HepG2 (cell line): ENCODE data around the gene RCBTB2. TPM values are rescaled to one million over a fixed set of nuclear protein-coding genes. Genes with fewer than 3 reads are reported as not detected.

ENCODE experiments used
- ATAC-seq: fragments of 200-7000 bp; cut with Tn5 transposase; 3 replicates; pipeline ENCODE4 v1.9.1; 2020; ENCODE audit warnings: mild to moderate bottlenecking, moderate library complexity
- BruUV-seq: library from RNA; stranded (reverse); fragments of 400-500 nt; replicated peaks from 2 replicates; lab custom pipeline; 2021; lab: Mats Ljungman, UMichigan
- CTCF ChIA-PET: fragments of 300-600 bp; formaldehyde crosslinking; extraction: SDS; loops from one replicate; lab custom pipeline; 2021; ENCODE audit warnings: low total read pairs, inconsistent platforms, low intra/inter-chr PET ratio; lab: Yijun Ruan, JAX
- POLR2A ChIA-PET: fragments of 350-600 bp; sonication (Branson Sonifier 250); formaldehyde crosslinking; loops from one replicate; lab custom pipeline; 2020; ENCODE audit warnings: antibody characterized with exemption, inconsistent platforms; lab: Yijun Ruan, JAX
- DNase-seq: peaks from one replicate; pipeline ENCODE4 v3.0.0-alpha.2; 2015; ENCODE audit warnings: low spot score
- FAIRE-seq: peaks from 3 replicates; lab custom pipeline; 2011; peaks lifted over from hg19 to GRCh38; lab: Jason Lieb, UNC
- H2AFZ ChIP-seq: one replicate; pipeline ENCODE4 v1.6.1; 2011; ENCODE audit warnings: low read length, inconsistent platforms
- H3K27ac ChIP-seq: fragments of 300-600 bp; 3 replicates; pipeline ENCODE4 v1.8.0; 2011; ENCODE audit warnings: mixed run types, mild to moderate bottlenecking, mixed read lengths, low read length, inconsistent platforms; ENCODE audit not compliant: insufficient read depth; ENCODE audit errors: extremely low read length
- H3K27me3 ChIP-seq, 2 experiments: fragments of 200-600 bp in 1 of 2; 2 replicates in 1 of 2; 3 replicates in 1 of 2; pipeline versions ENCODE4 v1.6.0 to v1.8.0; 2011; ENCODE audit warnings: low read length in 2 of 2, mild to moderate bottlenecking in 2 of 2, moderate library complexity in 2 of 2, inconsistent platforms in 1 of 2; ENCODE audit not compliant: insufficient read depth in 2 of 2, control insufficient read depth in 1 of 2
- H3K36me3 ChIP-seq, 2 experiments: fragments of 200-600 bp in 1 of 2; replicated peaks in 1 of 2; 2 replicates in 1 of 2; 3 replicates in 1 of 2; pipeline versions ENCODE4 v1.5.1 to v1.8.0; 2011; ENCODE audit warnings: low read length in 2 of 2, inconsistent platforms in 1 of 2; ENCODE audit not compliant: insufficient read depth in 2 of 2, control insufficient read depth in 1 of 2
- H3K4me1 ChIP-seq: 2 replicates; pipeline ENCODE4 v1.5.1; 2012; ENCODE audit warnings: low read length, inconsistent platforms; ENCODE audit not compliant: insufficient read depth
- H3K4me2 ChIP-seq: 2 replicates; pipeline ENCODE4 v1.6.0; 2011; ENCODE audit warnings: low read depth, low read length, inconsistent platforms
- H3K4me3 ChIP-seq, 3 experiments: fragments of 200-600 bp in 1 of 3; sonication (generic), shearing (Covaris generic) in 1 of 3; replicated peaks in 1 of 3; 2 replicates each; pipeline ENCODE4 v1.5.1; 2011 to 2016; ENCODE audit warnings: low read length in 3 of 3, inconsistent platforms in 2 of 3, low read depth in 2 of 3, mild to moderate bottlenecking in 2 of 3, control low read depth in 1 of 3, mixed read lengths in 1 of 3; ENCODE audit not compliant: insufficient read depth in 1 of 3
- H3K79me2 ChIP-seq: one replicate; pipeline ENCODE4 v1.6.1; 2011; ENCODE audit warnings: low read length, inconsistent platforms; ENCODE audit not compliant: insufficient read depth
- H3K9ac ChIP-seq: 2 replicates; pipeline ENCODE4 v1.6.0; 2011; ENCODE audit warnings: mild to moderate bottlenecking, low read depth, low read length, inconsistent platforms; ENCODE audit not compliant: insufficient read depth
- H3K9me3 ChIP-seq: 2 replicates; pipeline ENCODE4 v1.5.1; 2012; ENCODE audit warnings: mild to moderate bottlenecking, low read length
- H4K20me1 ChIP-seq: 2 replicates; pipeline ENCODE4 v1.6.0; 2011; ENCODE audit warnings: inconsistent platforms, mild to moderate bottlenecking, low read length, moderate library complexity; ENCODE audit not compliant: insufficient read depth
- ARNTL ChIP-seq: sonication (generic); formaldehyde crosslinking; IDR thresholded peaks from 2 replicates; pipeline ENCODE4 v1.4.0; 2020; ENCODE audit warnings: mild to moderate bottlenecking, missing genetic modification reagents
- ATM ChIP-seq: fragments of 450-650 bp; IDR thresholded peaks from 2 replicates; pipeline ENCODE4 v1.7.1; 2017; ENCODE audit warnings: mild to moderate bottlenecking, borderline replicate concordance
- DDIT3 ChIP-seq: sonication (generic); formaldehyde crosslinking; IDR thresholded peaks from 2 replicates; pipeline ENCODE4 v1.4.0; 2020; ENCODE audit warnings: mild to moderate bottlenecking, missing genetic modification reagents
- FIP1L1 ChIP-seq: fragments of 200-400 bp; formaldehyde crosslinking; IDR thresholded peaks from 2 replicates; pipeline ENCODE4 v1.6.1; 2018; ENCODE audit warnings: low read depth, mild to moderate bottlenecking, low read length, moderate library complexity, borderline replicate concordance; ENCODE audit not compliant: insufficient read depth
- GPN1 ChIP-seq: sonication (generic); formaldehyde crosslinking; IDR thresholded peaks from 2 replicates; pipeline ENCODE4 v1.5.1; 2020; ENCODE audit warnings: missing genetic modification reagents, borderline replicate concordance
- HIVEP1 ChIP-seq: sonication (generic); formaldehyde crosslinking; IDR thresholded peaks from 2 replicates; pipeline ENCODE4 v1.4.0; 2020; ENCODE audit warnings: mild to moderate bottlenecking, missing genetic modification reagents
- KLF16 ChIP-seq, 2 experiments: sonication (generic) in 1 of 2; formaldehyde crosslinking in 1 of 2; IDR thresholded peaks; 2 replicates each; pipeline versions ENCODE4 v1.6.1 to v1.8.0; 2016 to 2023; ENCODE audit warnings: missing genetic modification reagents in 2 of 2, missing compliant biosample characterization in 1 of 2
- MTA1 ChIP-seq: sonication (generic); formaldehyde crosslinking; IDR thresholded peaks from 2 replicates; pipeline ENCODE4 v1.4.0; 2020; ENCODE audit warnings: missing genetic modification reagents, mild to moderate bottlenecking, borderline replicate concordance
- MXI1 ChIP-seq: IDR thresholded peaks from 3 replicates; pipeline ENCODE4 v1.6.1; 2012; ENCODE audit warnings: low read depth, low read length, inconsistent platforms, borderline replicate concordance
- MYC ChIP-seq: sonication (generic); formaldehyde crosslinking; IDR thresholded peaks from 2 replicates; pipeline ENCODE4 v1.9.0; 2021; ENCODE audit warnings: missing genetic modification reagents, borderline replicate concordance
- NPAS2 ChIP-seq: sonication (generic); formaldehyde crosslinking; IDR thresholded peaks from 2 replicates; pipeline ENCODE4 v1.8.0; 2022; ENCODE audit warnings: mild to moderate bottlenecking, missing genetic modification reagents, borderline replicate concordance
- PCBP1 ChIP-seq: fragments of 200-400 bp; formaldehyde crosslinking; IDR thresholded peaks from 2 replicates; pipeline ENCODE4 v1.6.1; 2017; ENCODE audit warnings: mild to moderate bottlenecking, low read depth, low read length, borderline replicate concordance
- SUZ12 ChIP-seq: fragments of 150-350 bp; IDR thresholded peaks from 2 replicates; pipeline ENCODE4 v1.6.1; 2014; ENCODE audit warnings: low read depth, low read length
- TAF15 ChIP-seq: fragments of 200-400 bp; formaldehyde crosslinking; IDR thresholded peaks from one replicate; pipeline ENCODE4 v1.6.1; 2018; ENCODE audit warnings: mild to moderate bottlenecking, low read depth, low read length; ENCODE audit not compliant: poor library complexity, severe bottlenecking
- ZFP1 ChIP-seq: IDR thresholded peaks from 2 replicates; pipeline ENCODE4 v1.6.1; 2016
- ZNF225 ChIP-seq: sonication (generic); formaldehyde crosslinking; IDR thresholded peaks from 2 replicates; pipeline ENCODE4 v1.4.0; 2020; ENCODE audit warnings: mild to moderate bottlenecking, missing genetic modification reagents
- ZNF234 ChIP-seq: sonication (generic); formaldehyde crosslinking; conservative IDR thresholded peaks from 2 replicates; pipeline ENCODE4 v1.5.1; 2020; ENCODE audit warnings: mild to moderate bottlenecking, missing genetic modification reagents
- ZNF30 ChIP-seq: sonication (generic); formaldehyde crosslinking; IDR thresholded peaks from 2 replicates; pipeline ENCODE4 v1.5.0; 2020; ENCODE audit warnings: mild to moderate bottlenecking, missing genetic modification reagents
- ZNF468 ChIP-seq: sonication (generic); formaldehyde crosslinking; IDR thresholded peaks from 2 replicates; pipeline ENCODE4 v1.8.0; 2022; ENCODE audit warnings: mild to moderate bottlenecking, moderate library complexity, missing genetic modification reagents
- ZNF615 ChIP-seq: sonication (generic); formaldehyde crosslinking; IDR thresholded peaks from 2 replicates; pipeline ENCODE4 v1.5.0; 2020; ENCODE audit warnings: mild to moderate bottlenecking, missing genetic modification reagents, borderline replicate concordance
- ZNF772 ChIP-seq: sonication (generic); formaldehyde crosslinking; IDR thresholded peaks from 2 replicates; pipeline ENCODE4 v1.5.0; 2020; ENCODE audit warnings: mild to moderate bottlenecking, missing genetic modification reagents
- ZSCAN5A ChIP-seq: sonication (generic); formaldehyde crosslinking; IDR thresholded peaks from 2 replicates; pipeline ENCODE4 v1.8.0; 2022; ENCODE audit warnings: mild to moderate bottlenecking, missing genetic modification reagents, borderline replicate concordance
- WGBS: methylation state at CpG from one replicate; pipeline ENCODE4 v1.1.6; 2017; ENCODE audit warnings: low lambda C conversion rate; 5-methylcytosine and 5-hydroxymethylcytosine counted together
- in situ Hi-C: cut with HindIII; loops from 2 replicates; pipeline ENCODE4 v1.10.0; 2017; ENCODE audit warnings: low pct_unique_long_range_greater_than_20kb; ENCODE audit not compliant: extremely low pct_ligation_motif_present
- intact Hi-C: fragments of 100-400 bp; cut with micrococcal nuclease; formaldehyde crosslinking; loops from one replicate; pipeline ENCODE4 v1.10.0; 2022; ENCODE audit not compliant: unreplicated experiment
- polyA plus RNA-seq, 8 experiments: library from polyadenylated mRNA; depleted of rRNA in 3 of 8; stranded (reverse) in 7 of 8; unstranded in 1 of 8; fragments of >200 nt; fragmentation: Illumina TruSeq in 4 of 8; extraction: Trizol in 4 of 8; gene quantifications; 2 replicates each; pipeline versions ENCODE4 v1.2.1 to v1.2.3, GENCODE V29; 2011 to 2016; ENCODE audit warnings: low read depth in 4 of 8, missing spikeins in 1 of 8, mixed read lengths in 1 of 8; ENCODE audit not compliant: insufficient read depth in 1 of 8
- total RNA-seq, 5 experiments: library from RNA; depleted of rRNA; stranded (reverse); fragments of >200 nt; fragmentation: Illumina TruSeq; extraction: Trizol; gene quantifications; 2 replicates each; pipeline ENCODE4 v1.2.3, GENCODE V29; 2016; ENCODE audit warnings: low read depth in 1 of 5

Gene RCBTB2
- total and polyA plus RNA-seq, 2 of the 13 experiments (the other 11 are each of a cell fraction or from before 2014, with no cell fraction given) = 1.9 to 2.7 TPM

- no peak for TF ChIP-seq HIVEP1 (CRISPR knock-in tag)
- TF ChIP-seq MYC (CRISPR knock-in tag) = no peak
- no peak for TF ChIP-seq ZNF234 (CRISPR knock-in tag)
- no peak for TF ChIP-seq NPAS2 (CRISPR knock-in tag)
Observed at GRCh38 chr13:48559638-48560320, 26.9 kb upstream of the RCBTB2 start (continued).

- CTCF ChIA-PET = no interaction called here
- POLR2A ChIA-PET = no interaction called here
Observed at GRCh38 chr13:48556817-48557216, 23.9 kb upstream of the RCBTB2 start.

More at GRCh38 chr13:48556817-48557216, 23.9 kb upstream of the RCBTB2 start:
- ATAC-seq = no peak
- WGBS = 37% methylated on average over 2 of the region's 2 CpGs
- in situ Hi-C loops = no loop called here
- intact Hi-C loops = no loop called here
- no peaks in the 10 kb centered on the region for H3K36me3 ChIP-seq
- BruUV-seq = no TSS peak
- no peak for FAIRE-seq
- H3K4me2 ChIP-seq = no peak overlapping the region
- H3K4me3 ChIP-seq = no peak overlapping the region
- TF ChIP-seq FIP1L1 (no peak), PCBP1 (no peak), DDIT3 (CRISPR knock-in tag) (no peak), ZNF772 (CRISPR knock-in tag) (no peak), MXI1 (no peak), ZNF225 (CRISPR knock-in tag) (no peak), ZFP1 (CRISPR knock-in tag) (no peak), TAF15 (no peak), ZNF30 (CRISPR knock-in tag) (no peak), GPN1 (CRISPR knock-in tag) (no peak), SUZ12 (no peak), ARNTL (CRISPR knock-in tag) (no peak), ZNF615 (no peak), ZNF468 (CRISPR knock-in tag) (no peak), ATM (no peak), KLF16 (CRISPR knock-in tag; IDR thresholded peaks at IDR 0.05) (no peak), MTA1 (no peak), ZSCAN5A (CRISPR knock-in tag) (no peak)
- TF ChIP-seq, all 625 proteins: peak for 0
- Histone ChIP-seq H3K9me3 (peaks cover 2% of the 10 kb centered on the region; the same call in 1 of the 2 replicates), H3K9ac (no peak overlapping the region), H3K79me2 (no peaks in the 10 kb centered on the region), H3K4me1 (peaks cover 8% of the 10 kb centered on the region), H3K27ac (no peak overlapping the region), H4K20me1 (no peaks in the 10 kb centered on the region), H3K27me3 (no peaks in the 10 kb centered on the region), H2AFZ (no peak overlapping the region)
- no peak for DNase-seq
